ENCODE measurements around the gene SCUBE3.

The SCUBE3 gene

DNA sequence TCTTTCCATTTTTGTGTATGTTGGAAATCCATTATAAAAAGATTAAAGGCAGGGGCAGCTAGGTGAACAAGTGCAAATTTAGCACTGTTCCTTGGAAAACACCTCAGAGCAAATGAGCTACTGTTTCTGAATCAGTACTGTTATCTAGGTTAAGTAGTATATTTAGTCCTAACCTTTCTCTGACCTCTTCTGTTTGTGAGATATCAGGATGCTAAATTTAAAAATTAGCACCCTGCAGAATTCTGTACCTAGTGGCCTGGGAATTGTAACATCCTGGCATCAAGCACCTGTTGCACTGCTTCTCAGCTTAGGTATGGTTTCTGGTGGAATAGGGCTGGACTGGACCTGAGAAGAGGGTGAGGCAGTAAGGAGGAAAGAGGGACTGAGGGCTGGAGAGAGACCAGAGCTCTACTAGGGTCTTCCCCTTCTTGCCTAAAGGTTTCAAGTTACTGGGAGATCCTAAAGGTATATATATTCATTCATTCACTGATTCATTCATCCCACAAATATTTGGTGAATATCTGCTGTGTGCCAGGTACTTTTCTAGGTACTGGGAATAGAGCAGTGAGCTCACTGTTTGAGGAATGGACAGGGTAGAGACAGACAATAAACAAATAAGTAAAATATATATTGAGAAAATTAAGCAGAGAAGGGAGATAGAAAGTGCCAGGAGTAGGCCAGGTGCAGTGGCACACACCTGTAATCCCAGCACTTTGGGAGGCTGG lies 51.0 kb downstream of the SCUBE3 start:
- H3K79me2 ChIP-seq (ENCODE audit: control insufficient read depth, insufficient read depth, low read length, poor library complexity), result peaks cover 3% of the 10 kb centered on the region
- H3K27me3 ChIP-seq (ENCODE audit: insufficient read depth, low read length), result no peaks in the 10 kb centered on the region
- no peak overlapping the region for H3K4me3 ChIP-seq (ENCODE audit: low read depth, low read length)
- H3K9ac ChIP-seq (ENCODE audit: low read length), result no peak overlapping the region
- H3K36me3 ChIP-seq (ENCODE audit: control insufficient read depth in 1 of 2, insufficient read depth in 2 of 2, low read length in 2 of 2), result no peaks in the 10 kb centered on the region
- no peak overlapping the region for H2AK5ac ChIP-seq (ENCODE audit: low read length)
- H3K14ac ChIP-seq (ENCODE audit: low read length), result no peak overlapping the region
- H3K4me2 ChIP-seq (ENCODE audit: low read length), result no peak overlapping the region
- no peak overlapping the region for H4K12ac ChIP-seq (ENCODE audit: low read depth, low read length)
- no peak overlapping the region for H4K8ac ChIP-seq (ENCODE audit: low read depth, low read length)
- H2AFZ ChIP-seq (ENCODE audit: insufficient read depth, low read length, poor library complexity), result no peak overlapping the region
- H4K91ac ChIP-seq (ENCODE audit: low read depth, low read length), result no peak overlapping the region
- H3K18ac ChIP-seq (ENCODE audit: low read length), result no peak overlapping the region
- no peak for DNase-seq
- H3K27ac ChIP-seq (ENCODE audit: low read depth, low read length), result no peak overlapping the region
- no peak overlapping the region for H3K23ac ChIP-seq (ENCODE audit: low read length)
- no peak overlapping the region for H2BK12ac ChIP-seq (ENCODE audit: low read length)
- peaks cover 5% of the 10 kb centered on the region for H3K79me1 ChIP-seq (ENCODE audit: low read length)
- H3K4me1 ChIP-seq (ENCODE audit: control insufficient read depth in 1 of 2, insufficient read depth in 2 of 2, low read length in 2 of 2), result peaks cover 3 to 8% of the 10 kb centered on the region in 2 experiments
- H3K4ac ChIP-seq (ENCODE audit: low read depth, low read length), result no peak overlapping the region
- no peaks in the 10 kb centered on the region for H3K9me3 ChIP-seq (ENCODE audit: insufficient read depth, low read depth, low read length)
- no peak overlapping the region for H2BK120ac ChIP-seq (ENCODE audit: insufficient read depth, low read length, poor library complexity)
- no peak overlapping the region for H2BK5ac ChIP-seq (ENCODE audit: low read depth, low read length, poor library complexity)

DNA sequence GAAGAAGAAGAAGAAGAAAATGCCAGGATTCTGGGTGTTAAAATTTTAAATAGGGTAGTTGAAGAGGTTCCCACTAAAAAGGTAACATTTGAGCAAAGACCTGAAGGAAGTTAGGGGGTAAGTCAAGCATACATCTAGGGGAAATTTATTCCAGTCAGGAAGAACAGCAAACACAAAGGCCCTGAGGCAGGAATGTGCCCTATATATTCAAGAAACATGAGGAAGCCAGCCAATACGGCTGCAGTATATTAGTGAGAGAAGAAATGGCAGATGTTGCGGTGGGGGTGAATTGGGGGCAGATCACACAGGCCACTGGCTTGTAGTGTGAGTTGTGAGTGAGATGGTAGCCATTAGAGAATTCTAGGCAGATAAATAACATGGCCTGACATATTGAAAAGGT lies 51.8 kb downstream of the SCUBE3 start:
- H4K91ac ChIP-seq (ENCODE audit: low read depth, low read length), result no peak overlapping the region
- no CpG with 5 or more reads among the region's 2 CpGs for WGBS (ENCODE audit: extremely low coverage, insufficient coverage, insufficient read length)
- H3K4me3 ChIP-seq (ENCODE audit: low read depth, low read length), result no peak overlapping the region
- no peak overlapping the region for H2BK120ac ChIP-seq (ENCODE audit: insufficient read depth, low read length, poor library complexity)
- no peak overlapping the region for H2BK12ac ChIP-seq (ENCODE audit: low read length)
- no peak overlapping the region for H2BK5ac ChIP-seq (ENCODE audit: low read depth, low read length, poor library complexity)
- no peak overlapping the region for H4K8ac ChIP-seq (ENCODE audit: low read depth, low read length)
- H3K79me1 ChIP-seq (ENCODE audit: low read length), result no peaks in the 10 kb centered on the region
- no peak overlapping the region for H3K4ac ChIP-seq (ENCODE audit: low read depth, low read length)
- no peak overlapping the region for H2AFZ ChIP-seq (ENCODE audit: insufficient read depth, low read length, poor library complexity)
- H3K79me2 ChIP-seq (ENCODE audit: control insufficient read depth, insufficient read depth, low read length, poor library complexity), result no peaks in the 10 kb centered on the region
- no peak overlapping the region for H3K23ac ChIP-seq (ENCODE audit: low read length)
- no peak overlapping the region for H4K12ac ChIP-seq (ENCODE audit: low read depth, low read length)
- H3K9ac ChIP-seq (ENCODE audit: low read length), result no peak overlapping the region
- no peaks in the 10 kb centered on the region for H3K9me3 ChIP-seq (ENCODE audit: insufficient read depth, low read depth, low read length)
- no peak overlapping the region for H2AK5ac ChIP-seq (ENCODE audit: low read length)
- no peak overlapping the region for H3K14ac ChIP-seq (ENCODE audit: low read length)
- no peaks in the 10 kb centered on the region for H3K36me3 ChIP-seq (ENCODE audit: control insufficient read depth in 1 of 2, insufficient read depth in 2 of 2, low read length in 2 of 2)
- H3K27me3 ChIP-seq (ENCODE audit: insufficient read depth, low read length), result no peaks in the 10 kb centered on the region
- H3K4me1 ChIP-seq (ENCODE audit: control insufficient read depth in 1 of 2, insufficient read depth in 2 of 2, low read length in 2 of 2), result peaks cover 0 to 4% of the 10 kb centered on the region in 2 experiments
- DNase-seq, result no peak
- H3K18ac ChIP-seq (ENCODE audit: low read length), result no peak overlapping the region
- H3K27ac ChIP-seq (ENCODE audit: low read depth, low read length), result no peak overlapping the region
- no peak overlapping the region for H3K4me2 ChIP-seq (ENCODE audit: low read length)

DNA sequence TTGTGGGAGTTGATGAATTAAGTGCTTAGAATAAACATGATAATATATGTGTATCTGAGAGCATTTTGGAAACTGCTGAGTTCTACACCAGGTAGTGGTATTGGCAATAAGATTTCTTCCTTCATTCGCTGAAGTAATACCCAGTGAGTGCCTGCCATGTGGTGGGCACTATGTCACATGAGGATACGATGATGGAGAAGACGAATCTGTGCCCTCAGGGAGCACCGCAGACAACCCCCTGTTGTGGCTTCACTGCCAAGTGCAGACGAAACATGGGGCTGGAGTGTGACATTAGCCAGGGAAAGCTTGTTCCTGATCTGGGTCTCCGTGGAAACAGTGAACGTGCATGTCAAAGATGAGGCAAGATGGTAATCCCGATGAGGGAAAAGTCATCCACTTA lies 53.7 kb downstream of the SCUBE3 start:
- Histone ChIP-seq H3K23ac (ENCODE audit: low read length) (no peak overlapping the region), H3K4me2 (ENCODE audit: low read length) (no peak overlapping the region), H3K4me3 (ENCODE audit: low read depth, low read length) (no peak overlapping the region), H3K14ac (ENCODE audit: low read length) (no peak overlapping the region), H3K27me3 (ENCODE audit: insufficient read depth, low read length) (no peaks in the 10 kb centered on the region), H3K4ac (ENCODE audit: low read depth, low read length) (no peak overlapping the region), H2BK5ac (ENCODE audit: low read depth, low read length, poor library complexity) (no peak overlapping the region), H3K4me1 (ENCODE audit: control insufficient read depth in 1 of 2, insufficient read depth in 2 of 2, low read length in 2 of 2) (peaks cover 0 to 4% of the 10 kb centered on the region in 2 experiments), H3K27ac (ENCODE audit: low read depth, low read length) (no peak overlapping the region), H3K18ac (ENCODE audit: low read length) (no peak overlapping the region), H3K79me1 (ENCODE audit: low read length) (no peaks in the 10 kb centered on the region), H4K8ac (ENCODE audit: low read depth, low read length) (no peak overlapping the region), H3K9ac (ENCODE audit: low read length) (no peak overlapping the region), H4K12ac (ENCODE audit: low read depth, low read length) (no peak overlapping the region), H2BK120ac (ENCODE audit: insufficient read depth, low read length, poor library complexity) (no peak overlapping the region), H3K9me3 (ENCODE audit: insufficient read depth, low read depth, low read length) (no peaks in the 10 kb centered on the region), H4K91ac (ENCODE audit: low read depth, low read length) (no peak overlapping the region), H2BK12ac (ENCODE audit: low read length) (no peak overlapping the region), H3K79me2 (ENCODE audit: control insufficient read depth, insufficient read depth, low read length, poor library complexity) (no peaks in the 10 kb centered on the region), H2AFZ (ENCODE audit: insufficient read depth, low read length, poor library complexity) (no peak overlapping the region), H2AK5ac (ENCODE audit: low read length) (no peak overlapping the region), H3K36me3 (ENCODE audit: control insufficient read depth in 1 of 2, insufficient read depth in 2 of 2, low read length in 2 of 2) (no peaks in the 10 kb centered on the region)
- DNase-seq, result no peak
- WGBS (ENCODE audit: extremely low coverage, insufficient coverage, insufficient read length), result no CpG with 5 or more reads among the region's 8 CpGs

DNA sequence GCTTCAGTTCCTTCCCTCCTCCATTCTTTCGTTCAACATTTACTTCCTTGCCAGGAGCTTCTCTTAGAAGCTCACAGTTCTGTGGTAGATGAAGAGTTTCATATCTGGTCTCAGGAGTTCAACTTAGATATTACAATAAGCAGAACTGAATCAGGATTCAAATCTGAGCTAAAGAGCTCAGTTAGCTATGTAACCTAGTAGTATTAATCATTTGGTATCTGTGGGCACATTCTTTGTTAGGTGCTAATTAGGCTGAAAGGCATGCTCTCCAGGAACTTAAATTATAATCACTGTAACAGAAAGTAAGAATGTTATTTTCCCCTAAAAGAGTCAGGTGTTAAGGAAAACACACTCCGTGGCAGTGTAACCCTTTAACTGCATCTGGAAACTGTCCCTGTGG lies 54.1 kb downstream of the SCUBE3 start:
- Histone ChIP-seq H4K12ac (ENCODE audit: low read depth, low read length) (no peak overlapping the region), H3K4me1 (ENCODE audit: control insufficient read depth in 1 of 2, insufficient read depth in 2 of 2, low read length in 2 of 2) (no peaks in the 10 kb centered on the region), H3K23ac (ENCODE audit: low read length) (no peak overlapping the region), H3K27me3 (ENCODE audit: insufficient read depth, low read length) (no peaks in the 10 kb centered on the region), H3K36me3 (ENCODE audit: control insufficient read depth in 1 of 2, insufficient read depth in 2 of 2, low read length in 2 of 2) (no peaks in the 10 kb centered on the region), H3K9ac (ENCODE audit: low read length) (no peak overlapping the region), H4K8ac (ENCODE audit: low read depth, low read length) (no peak overlapping the region), H2BK12ac (ENCODE audit: low read length) (no peak overlapping the region), H2BK5ac (ENCODE audit: low read depth, low read length, poor library complexity) (no peak overlapping the region), H3K4me3 (ENCODE audit: low read depth, low read length) (no peak overlapping the region), H3K18ac (ENCODE audit: low read length) (no peak overlapping the region), H3K4me2 (ENCODE audit: low read length) (no peak overlapping the region), H2AK5ac (ENCODE audit: low read length) (no peak overlapping the region), H2AFZ (ENCODE audit: insufficient read depth, low read length, poor library complexity) (no peak overlapping the region), H3K14ac (ENCODE audit: low read length) (no peak overlapping the region), H3K4ac (ENCODE audit: low read depth, low read length) (no peak overlapping the region), H2BK120ac (ENCODE audit: insufficient read depth, low read length, poor library complexity) (no peak overlapping the region), H3K79me1 (ENCODE audit: low read length) (no peaks in the 10 kb centered on the region), H3K27ac (ENCODE audit: low read depth, low read length) (no peak overlapping the region), H3K9me3 (ENCODE audit: insufficient read depth, low read depth, low read length) (no peaks in the 10 kb centered on the region), H3K79me2 (ENCODE audit: control insufficient read depth, insufficient read depth, low read length, poor library complexity) (no peaks in the 10 kb centered on the region), H4K91ac (ENCODE audit: low read depth, low read length) (no peak overlapping the region)
- no peak for DNase-seq
- no CpG with 5 or more reads among the region's 2 CpGs for WGBS (ENCODE audit: extremely low coverage, insufficient coverage, insufficient read length)

All from trophoblast cell (in vitro differentiated cells and primary cell).